MM.1S (cell line): ENCODE results near the gene PLS3.
"Not testable (repeated sequence)": the region's sequence is repeated elsewhere in the genome, so short reads cannot be mapped to it uniquely, and the experiment has no call there.

Experiments used
- DNase-seq: peaks from one replicate; pipeline ENCODE4 v3.0.0-alpha.2; 2015
- H2AFZ ChIP-seq: fragments of 300-600 bp; sonication (generic); 2 replicates; pipeline ENCODE4 v1.6.0; 2016; ENCODE audit warnings: antibody characterized with exemption, low read length
- H3F3A ChIP-seq: fragments of 300-600 bp; sonication (generic); 2 replicates; pipeline ENCODE4 v1.6.1; 2016; ENCODE audit warnings: mild to moderate bottlenecking, antibody characterized with exemption, low read length, moderate library complexity, mixed read lengths; ENCODE audit not compliant: insufficient read depth
- H3K27ac ChIP-seq: fragments of 300-600 bp; sonication (generic); 2 replicates; pipeline ENCODE4 v1.5.1; 2016; ENCODE audit warnings: mild to moderate bottlenecking, low read length
- H3K27me3 ChIP-seq: fragments of 300-600 bp; sonication (generic); replicated peaks from 2 replicates; pipeline ENCODE4 v1.6.0; 2016; ENCODE audit warnings: low read length; ENCODE audit not compliant: insufficient read depth
- H3K36me3 ChIP-seq: fragments of 300-600 bp; sonication (generic); replicated peaks from 2 replicates; pipeline ENCODE4 v1.6.1; 2016; ENCODE audit warnings: mild to moderate bottlenecking, low read length, mixed read lengths; ENCODE audit not compliant: insufficient read depth
- H3K4me1 ChIP-seq: fragments of 300-600 bp; sonication (generic); 2 replicates; pipeline ENCODE4 v1.6.1; 2016; ENCODE audit warnings: low read length, mixed read lengths
- H3K4me2 ChIP-seq: fragments of 300-600 bp; sonication (generic); 2 replicates; pipeline ENCODE4 v1.6.0; 2016; ENCODE audit warnings: low read depth, low read length
- H3K4me3 ChIP-seq: fragments of 300-600 bp; sonication (generic); 2 replicates; pipeline ENCODE4 v1.5.1; 2016; ENCODE audit warnings: low read length, mixed read lengths
- H3K79me2 ChIP-seq: fragments of 300-600 bp; sonication (generic); 2 replicates; pipeline ENCODE4 v1.6.1; 2016; ENCODE audit warnings: mixed run types, low read length, mixed read lengths
- H3K9ac ChIP-seq: fragments of 300-600 bp; sonication (generic); 2 replicates; pipeline ENCODE4 v1.6.1; 2016; ENCODE audit warnings: low read length, mixed read lengths
- H3K9me2 ChIP-seq: fragments of 300-600 bp; sonication (generic); replicated peaks from 2 replicates; pipeline ENCODE4 v1.6.1; 2016; ENCODE audit warnings: mild to moderate bottlenecking, low read length, mixed read lengths; ENCODE audit not compliant: insufficient read depth
- H3K9me3 ChIP-seq: fragments of 300-600 bp; sonication (generic); replicated peaks from 2 replicates; pipeline ENCODE4 v1.6.1; 2016; ENCODE audit warnings: mild to moderate bottlenecking, low read length, mixed read lengths; ENCODE audit not compliant: insufficient read depth
- H4K20me1 ChIP-seq: fragments of 300-600 bp; sonication (generic); 2 replicates; pipeline ENCODE4 v1.6.1; 2016; ENCODE audit warnings: mild to moderate bottlenecking, low read length, moderate library complexity, mixed read lengths; ENCODE audit not compliant: insufficient read depth
- EZH2 ChIP-seq: fragments of 300-600 bp; sonication (generic); optimal IDR thresholded peaks from 2 replicates; pipeline ENCODE3; 2017; ENCODE audit warnings: low read depth, mild to moderate bottlenecking, antibody characterized with exemption, low read length, mixed read lengths
- EZH2phosphoT487 ChIP-seq: fragments of 300-600 bp; sonication (generic); IDR thresholded peaks from 2 replicates; pipeline ENCODE4 v1.6.1; 2018; ENCODE audit warnings: antibody characterized with exemption, low read length
- TF ChIP-seq, protein P1 (sequence below): fragments of 300-600 bp; sonication (generic); IDR thresholded peaks from 2 replicates; pipeline ENCODE4 v1.5.1; 2016; ENCODE audit warnings: antibody characterized with exemption, low read length, mixed read lengths

PLS3 gene

DNA sequence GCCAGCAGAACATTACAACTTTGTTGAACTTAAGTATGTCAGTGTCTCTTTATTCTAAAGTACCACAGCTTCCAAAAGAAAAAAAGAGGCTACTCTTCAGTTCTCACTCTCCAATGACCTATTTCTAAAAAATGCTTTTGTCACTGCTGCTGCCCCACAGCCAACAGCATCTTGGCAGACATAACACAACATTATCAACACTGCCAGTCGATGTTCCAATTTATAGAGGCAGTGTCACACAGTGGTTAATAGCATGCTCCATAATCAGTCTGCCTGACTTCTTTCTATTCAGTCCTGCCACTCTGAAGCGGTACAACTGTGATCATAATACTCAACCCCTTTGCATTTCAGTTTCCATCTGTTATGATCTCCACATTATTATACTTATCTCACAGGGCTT lies 69.2 kb downstream of the PLS3 start:
- no peak overlapping the region for H3K9ac ChIP-seq
- no peaks in the 10 kb centered on the region for H3F3A ChIP-seq
- TF ChIP-seq, protein P1, sequence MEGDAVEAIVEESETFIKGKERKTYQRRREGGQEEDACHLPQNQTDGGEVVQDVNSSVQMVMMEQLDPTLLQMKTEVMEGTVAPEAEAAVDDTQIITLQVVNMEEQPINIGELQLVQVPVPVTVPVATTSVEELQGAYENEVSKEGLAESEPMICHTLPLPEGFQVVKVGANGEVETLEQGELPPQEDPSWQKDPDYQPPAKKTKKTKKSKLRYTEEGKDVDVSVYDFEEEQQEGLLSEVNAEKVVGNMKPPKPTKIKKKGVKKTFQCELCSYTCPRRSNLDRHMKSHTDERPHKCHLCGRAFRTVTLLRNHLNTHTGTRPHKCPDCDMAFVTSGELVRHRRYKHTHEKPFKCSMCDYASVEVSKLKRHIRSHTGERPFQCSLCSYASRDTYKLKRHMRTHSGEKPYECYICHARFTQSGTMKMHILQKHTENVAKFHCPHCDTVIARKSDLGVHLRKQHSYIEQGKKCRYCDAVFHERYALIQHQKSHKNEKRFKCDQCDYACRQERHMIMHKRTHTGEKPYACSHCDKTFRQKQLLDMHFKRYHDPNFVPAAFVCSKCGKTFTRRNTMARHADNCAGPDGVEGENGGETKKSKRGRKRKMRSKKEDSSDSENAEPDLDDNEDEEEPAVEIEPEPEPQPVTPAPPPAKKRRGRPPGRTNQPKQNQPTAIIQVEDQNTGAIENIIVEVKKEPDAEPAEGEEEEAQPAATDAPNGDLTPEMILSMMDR = no peak
- TF ChIP-seq EZH2 (no peak), EZH2phosphoT487 (no peak)
- H3K36me3 ChIP-seq = no peaks in the 10 kb centered on the region
- H3K4me2 ChIP-seq = no peak overlapping the region
- no peaks in the 10 kb centered on the region for H3K9me3 ChIP-seq
- H3K27ac ChIP-seq = no peak overlapping the region
- no peak overlapping the region for H2AFZ ChIP-seq
- H4K20me1 ChIP-seq = no peaks in the 10 kb centered on the region
- no peaks in the 10 kb centered on the region for H3K9me2 ChIP-seq
- H3K4me1 ChIP-seq = no peaks in the 10 kb centered on the region
- H3K4me3 ChIP-seq = no peak overlapping the region
- no peaks in the 10 kb centered on the region for H3K79me2 ChIP-seq
- no peak for DNase-seq
- H3K27me3 ChIP-seq = no peaks in the 10 kb centered on the region

DNA sequence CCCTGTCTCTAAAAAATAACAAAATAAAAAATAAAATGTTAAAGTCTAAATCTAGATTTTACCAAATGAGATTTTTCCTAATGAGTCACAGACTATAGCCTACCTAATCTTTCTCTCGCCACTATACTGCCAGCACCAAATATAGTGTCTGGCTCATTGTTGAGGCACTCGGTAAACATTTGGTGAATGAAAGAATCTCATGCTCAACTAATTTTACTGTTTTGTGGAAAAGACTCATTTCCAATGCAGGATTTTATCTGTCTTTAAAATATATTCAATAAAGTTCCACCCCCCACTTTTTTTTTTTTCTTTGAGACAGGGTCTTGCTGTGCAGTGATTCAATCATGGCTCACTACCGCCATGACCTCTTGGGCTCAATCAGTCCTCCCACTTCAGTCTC lies 71.5 kb downstream of the PLS3 start:
- no peak for DNase-seq
- no peaks in the 10 kb centered on the region for H3K79me2 ChIP-seq
- no peak overlapping the region for H3K4me2 ChIP-seq
- no peaks in the 10 kb centered on the region for H3K27me3 ChIP-seq
- no peaks in the 10 kb centered on the region for H3K4me1 ChIP-seq
- no peak overlapping the region for H3K9ac ChIP-seq
- no peak overlapping the region for H2AFZ ChIP-seq
- H3K27ac ChIP-seq = no peak overlapping the region
- H3K9me2 ChIP-seq = no peaks in the 10 kb centered on the region
- no peak overlapping the region for H3K4me3 ChIP-seq
- TF ChIP-seq EZH2 = no peak
- no peak for TF ChIP-seq EZH2phosphoT487
- TF ChIP-seq, protein P1 = no peak
- no peaks in the 10 kb centered on the region for H3F3A ChIP-seq
- H4K20me1 ChIP-seq = no peaks in the 10 kb centered on the region
- H3K36me3 ChIP-seq = no peaks in the 10 kb centered on the region
- H3K9me3 ChIP-seq = no peaks in the 10 kb centered on the region

DNA sequence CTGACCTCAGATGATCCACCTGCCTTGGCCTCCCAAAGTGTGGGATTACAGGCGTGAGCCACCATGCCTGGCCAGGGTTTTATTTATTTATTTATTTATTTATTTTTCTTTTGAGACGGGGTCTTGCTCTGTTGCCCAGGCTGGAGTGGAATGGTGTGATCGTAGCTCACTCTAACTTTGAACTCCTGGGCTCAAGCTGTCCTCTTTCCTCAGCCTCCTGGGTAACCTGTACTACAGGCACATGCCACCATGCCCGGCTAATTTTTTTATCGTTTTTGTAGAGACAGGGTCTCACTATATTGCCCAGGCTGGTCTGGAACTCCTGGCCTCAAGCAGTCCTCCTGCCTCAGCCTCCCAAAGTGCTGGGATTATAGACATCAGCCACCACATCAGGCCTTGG lies 72.4 kb downstream of the PLS3 start:
- not testable (repeated sequence) for H3F3A ChIP-seq, H3K4me2 ChIP-seq, DNase-seq, H3K9me2 ChIP-seq, H3K27me3 ChIP-seq, H3K79me2 ChIP-seq, H3K4me1 ChIP-seq, H3K9ac ChIP-seq, H3K4me3 ChIP-seq, H3K9me3 ChIP-seq, H4K20me1 ChIP-seq, H2AFZ ChIP-seq, H3K27ac ChIP-seq, H3K36me3 ChIP-seq

DNA sequence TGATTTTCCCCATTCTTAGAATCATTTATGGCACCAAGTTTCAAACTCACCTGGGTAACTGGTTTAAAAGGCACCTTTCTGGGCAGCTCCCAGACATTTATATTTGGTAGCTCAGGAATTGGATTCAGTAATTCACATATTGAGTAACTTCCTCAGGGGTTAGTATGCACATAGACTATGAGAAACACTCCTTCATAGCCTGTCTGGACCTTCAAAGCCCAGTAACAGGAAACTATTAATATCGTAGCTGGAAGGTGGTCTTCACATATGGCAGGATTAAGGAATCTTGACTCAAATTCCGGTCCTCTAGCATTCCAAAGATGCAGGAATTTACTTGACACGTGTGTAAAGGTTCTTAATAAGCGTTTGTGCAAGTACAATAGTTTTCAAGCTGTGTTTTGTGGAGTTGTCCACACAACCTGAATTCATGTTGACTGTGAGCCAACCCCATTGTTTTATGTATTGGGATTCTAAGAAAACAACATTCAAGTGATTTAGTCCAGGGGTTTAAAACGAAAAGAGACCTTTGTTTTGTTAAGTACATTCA lies 78.4 kb downstream of the PLS3 start:
- H2AFZ ChIP-seq = no peak overlapping the region
- no peaks in the 10 kb centered on the region for H3K4me1 ChIP-seq
- no peak overlapping the region for H3K4me2 ChIP-seq
- H3K27me3 ChIP-seq = no peaks in the 10 kb centered on the region
- H3K36me3 ChIP-seq = no peaks in the 10 kb centered on the region
- TF ChIP-seq EZH2phosphoT487 (no peak), EZH2 (no peak)
- TF ChIP-seq, protein P1 = no peak
- no peaks in the 10 kb centered on the region for H3K9me2 ChIP-seq
- no peak for DNase-seq
- H3K9me3 ChIP-seq = no peaks in the 10 kb centered on the region
- no peak overlapping the region for H3K27ac ChIP-seq
- no peaks in the 10 kb centered on the region for H3F3A ChIP-seq
- no peak overlapping the region for H3K4me3 ChIP-seq
- H3K79me2 ChIP-seq = no peaks in the 10 kb centered on the region
- H3K9ac ChIP-seq = no peak overlapping the region
- no peaks in the 10 kb centered on the region for H4K20me1 ChIP-seq
